ENCODE data around the gene ZNF618.

- TF ChIP-seq, protein P1, sequence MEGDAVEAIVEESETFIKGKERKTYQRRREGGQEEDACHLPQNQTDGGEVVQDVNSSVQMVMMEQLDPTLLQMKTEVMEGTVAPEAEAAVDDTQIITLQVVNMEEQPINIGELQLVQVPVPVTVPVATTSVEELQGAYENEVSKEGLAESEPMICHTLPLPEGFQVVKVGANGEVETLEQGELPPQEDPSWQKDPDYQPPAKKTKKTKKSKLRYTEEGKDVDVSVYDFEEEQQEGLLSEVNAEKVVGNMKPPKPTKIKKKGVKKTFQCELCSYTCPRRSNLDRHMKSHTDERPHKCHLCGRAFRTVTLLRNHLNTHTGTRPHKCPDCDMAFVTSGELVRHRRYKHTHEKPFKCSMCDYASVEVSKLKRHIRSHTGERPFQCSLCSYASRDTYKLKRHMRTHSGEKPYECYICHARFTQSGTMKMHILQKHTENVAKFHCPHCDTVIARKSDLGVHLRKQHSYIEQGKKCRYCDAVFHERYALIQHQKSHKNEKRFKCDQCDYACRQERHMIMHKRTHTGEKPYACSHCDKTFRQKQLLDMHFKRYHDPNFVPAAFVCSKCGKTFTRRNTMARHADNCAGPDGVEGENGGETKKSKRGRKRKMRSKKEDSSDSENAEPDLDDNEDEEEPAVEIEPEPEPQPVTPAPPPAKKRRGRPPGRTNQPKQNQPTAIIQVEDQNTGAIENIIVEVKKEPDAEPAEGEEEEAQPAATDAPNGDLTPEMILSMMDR (conservative IDR thresholded peaks at IDR 0.05; ENCODE audit: low read length): no peak
- no peak for TF ChIP-seq EZH2phosphoT487 (IDR thresholded peaks at IDR 0.05; ENCODE audit: borderline replicate concordance)
Observed at GRCh38 chr9:113964495-113965170, 88.5 kb downstream of the ZNF618 start.
